Testis (tissue), 2 donors: ENCODE measurements around the gene KLHDC9.

ENCODE experiments used
- POLR2A ChIP-seq: fragments of 450-650 bp; IDR thresholded peaks from one replicate; pipeline ENCODE4 v1.6.1; 2017; ENCODE audit warnings: antibody characterized with exemption, mild to moderate bottlenecking, moderate library complexity
- TF ChIP-seq, protein P1 (sequence below), 3 experiments: fragments of 450-650 bp in 2 of 3; fragments of 200-600 bp in 1 of 3; sonication (generic) in 1 of 3; IDR thresholded peaks; one replicate each; pipeline ENCODE4 v1.5.1; 2016 to 2019; ENCODE audit warnings: antibody characterized with exemption in 3 of 3, mild to moderate bottlenecking in 2 of 3, moderate library complexity in 1 of 3

DNA sequence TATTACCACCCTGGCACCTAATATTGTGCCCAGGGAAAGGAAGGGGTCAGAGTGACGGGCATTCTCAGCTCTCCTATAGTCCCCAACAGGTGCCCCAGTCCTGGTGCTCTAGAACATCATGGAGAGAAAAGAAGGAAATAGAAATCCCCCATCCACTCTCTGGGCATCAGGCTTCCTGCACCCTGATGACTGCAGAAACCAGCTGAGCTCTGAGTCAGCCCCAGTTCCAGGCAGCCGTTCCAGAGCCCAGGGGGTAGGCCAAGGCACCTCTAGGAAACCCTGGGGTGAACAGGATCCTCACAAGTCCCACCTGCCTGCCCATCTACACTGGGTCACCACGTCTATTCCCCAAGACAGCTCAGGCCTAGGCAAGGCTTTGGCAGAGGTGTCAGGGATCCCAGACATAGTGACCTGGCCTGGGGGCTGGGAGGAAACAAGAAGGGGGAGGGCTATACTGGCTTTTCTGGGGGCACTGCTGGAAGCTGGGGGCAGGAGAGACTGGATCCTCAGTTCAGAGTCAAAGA, 9.5 kb upstream of the KLHDC9 start:
- TF ChIP-seq, protein P1, sequence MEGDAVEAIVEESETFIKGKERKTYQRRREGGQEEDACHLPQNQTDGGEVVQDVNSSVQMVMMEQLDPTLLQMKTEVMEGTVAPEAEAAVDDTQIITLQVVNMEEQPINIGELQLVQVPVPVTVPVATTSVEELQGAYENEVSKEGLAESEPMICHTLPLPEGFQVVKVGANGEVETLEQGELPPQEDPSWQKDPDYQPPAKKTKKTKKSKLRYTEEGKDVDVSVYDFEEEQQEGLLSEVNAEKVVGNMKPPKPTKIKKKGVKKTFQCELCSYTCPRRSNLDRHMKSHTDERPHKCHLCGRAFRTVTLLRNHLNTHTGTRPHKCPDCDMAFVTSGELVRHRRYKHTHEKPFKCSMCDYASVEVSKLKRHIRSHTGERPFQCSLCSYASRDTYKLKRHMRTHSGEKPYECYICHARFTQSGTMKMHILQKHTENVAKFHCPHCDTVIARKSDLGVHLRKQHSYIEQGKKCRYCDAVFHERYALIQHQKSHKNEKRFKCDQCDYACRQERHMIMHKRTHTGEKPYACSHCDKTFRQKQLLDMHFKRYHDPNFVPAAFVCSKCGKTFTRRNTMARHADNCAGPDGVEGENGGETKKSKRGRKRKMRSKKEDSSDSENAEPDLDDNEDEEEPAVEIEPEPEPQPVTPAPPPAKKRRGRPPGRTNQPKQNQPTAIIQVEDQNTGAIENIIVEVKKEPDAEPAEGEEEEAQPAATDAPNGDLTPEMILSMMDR (IDR thresholded peaks at IDR 0.05): no peak
- no peak for TF ChIP-seq POLR2A
